Keratinocyte (primary cell): ENCODE results near the gene ZSCAN21. TPM values are rescaled to one million over a fixed set of nuclear protein-coding genes. Genes with fewer than 3 reads are reported as not detected.

Experiments
- DNase-seq: peaks from one replicate; pipeline ENCODE4 v3.0.0-alpha.2; 2011; ENCODE audit warnings: low read depth, missing footprints, low spot score
- FAIRE-seq: peaks from 2 replicates; lab custom pipeline; 2011; peaks lifted over from hg19 to GRCh38; lab: Jason Lieb, UNC
- H2AFZ ChIP-seq: 2 replicates; pipeline ENCODE4 v1.6.0; 2012; ENCODE audit warnings: low read length, control low read depth, inconsistent platforms; ENCODE audit not compliant: control insufficient read depth
- H3K27ac ChIP-seq: 2 replicates; pipeline ENCODE4 v1.5.1; 2011; ENCODE audit warnings: low read length; ENCODE audit not compliant: control insufficient read depth, insufficient read depth
- H3K27me3 ChIP-seq: 3 replicates; pipeline ENCODE4 v1.6.0; 2011; ENCODE audit warnings: low read length; ENCODE audit not compliant: control insufficient read depth, insufficient read depth; ENCODE audit errors: extremely low read depth
- H3K36me3 ChIP-seq, 2 experiments: 2 replicates in 1 of 2; 3 replicates in 1 of 2; pipeline ENCODE4 v1.5.1; 2011; ENCODE audit warnings: low read length in 2 of 2, mild to moderate bottlenecking in 1 of 2; ENCODE audit not compliant: control insufficient read depth in 2 of 2, insufficient read depth in 2 of 2; ENCODE audit errors: extremely low read depth in 1 of 2
- H3K4me1 ChIP-seq: 3 replicates; pipeline ENCODE4 v1.5.1; 2011; ENCODE audit warnings: low read length; ENCODE audit not compliant: control insufficient read depth, insufficient read depth; ENCODE audit errors: extremely low read depth
- H3K4me2 ChIP-seq: 3 replicates; pipeline ENCODE4 v1.6.0; 2011; ENCODE audit warnings: low read depth, low read length; ENCODE audit not compliant: control insufficient read depth, insufficient read depth; ENCODE audit errors: extremely low read depth
- H3K4me3 ChIP-seq, 3 experiments: fragments of 200-600 bp in 1 of 3; sonication (generic) in 1 of 3; 2 replicates in 2 of 3; 3 replicates in 1 of 3; pipeline ENCODE4 v1.5.1; 2011 to 2016; ENCODE audit warnings: low read length in 3 of 3, mild to moderate bottlenecking in 3 of 3, control low read depth in 2 of 3, inconsistent platforms in 1 of 3, low read depth in 1 of 3, mixed read lengths in 1 of 3, mixed run types in 1 of 3, moderate library complexity in 1 of 3; ENCODE audit not compliant: control insufficient read depth in 2 of 3, insufficient read depth in 2 of 3; ENCODE audit errors: extremely low read depth in 1 of 3
- H3K79me2 ChIP-seq: 2 replicates; pipeline ENCODE4 v1.6.0; 2012; ENCODE audit warnings: low read length; ENCODE audit not compliant: control insufficient read depth, insufficient read depth
- H3K9ac ChIP-seq: 3 replicates; pipeline ENCODE4 v1.6.0; 2011; ENCODE audit warnings: low read length; ENCODE audit not compliant: control insufficient read depth, insufficient read depth; ENCODE audit errors: extremely low read depth
- H3K9me1 ChIP-seq: 3 replicates; pipeline ENCODE4 v1.6.0; 2011; ENCODE audit warnings: low read length; ENCODE audit not compliant: control insufficient read depth, insufficient read depth; ENCODE audit errors: extremely low read depth
- H3K9me3 ChIP-seq: 2 replicates; pipeline ENCODE4 v1.5.1; 2012; ENCODE audit warnings: low read depth, low read length; ENCODE audit not compliant: control insufficient read depth
- H4K20me1 ChIP-seq: 3 replicates; pipeline ENCODE4 v1.6.0; 2011; ENCODE audit warnings: low read length; ENCODE audit not compliant: control insufficient read depth, insufficient read depth; ENCODE audit errors: extremely low read depth
- EZH2 ChIP-seq: IDR thresholded peaks from one replicate; pipeline ENCODE4 v1.6.1; 2012; ENCODE audit warnings: inconsistent platforms, mild to moderate bottlenecking, low read length, moderate library complexity
- dilution Hi-C: fragments of 300-500 bp; cut with MboI; formaldehyde crosslinking; loops from one replicate; pipeline ENCODE4 v1.7.0; 2020; ENCODE audit warnings: low sequenced_read_pairs; ENCODE audit not compliant: extremely low pct_ligation_motif_present
- polyA plus RNA-seq, 5 experiments: library from polyadenylated mRNA; depleted of rRNA in 3 of 5; stranded (reverse) in 3 of 5; stranded (forward) in 1 of 5; unstranded in 1 of 5; fragments of >200 nt; gene quantifications; 1 replicate in 1 of 5; 2 replicates in 3 of 5; 3 replicates in 1 of 5; pipeline versions ENCODE4 v1.2.1 to v1.2.3, GENCODE V29; 2011 to 2012; ENCODE audit warnings: missing spikeins in 2 of 5, low read depth in 1 of 5, low replicate concordance in 1 of 5
- TF ChIP-seq, protein P1 (sequence below), 3 experiments: IDR thresholded peaks in 1 of 3; conservative IDR thresholded peaks in 1 of 3; optimal IDR thresholded peaks in 1 of 3; 2 replicates in 2 of 3; 3 replicates in 1 of 3; pipeline versions ENCODE3 to v1.5.1; 2011; ENCODE audit warnings: low read length in 3 of 3, mild to moderate bottlenecking in 3 of 3, moderate library complexity in 2 of 3, control low read depth in 1 of 3, inconsistent platforms in 1 of 3; ENCODE audit not compliant: insufficient read depth in 2 of 3; ENCODE audit errors: extremely low read depth in 1 of 3

ZSCAN21 gene
- polyA plus RNA-seq, 1 donor (not counting 4 experiments of a cell fraction or from before 2014, with no cell fraction given), result 12.6 TPM

GRCh38 chr7:100080907-100081534 is 31.4 kb downstream of the ZSCAN21 start:
- Histone ChIP-seq H3K4me2 (peak overlapping the region; percentile 88), H3K27ac (peak overlapping the region; percentile 89), H3K9me1 (no peaks in the 10 kb centered on the region), H3K9ac (peak overlapping the region; percentile 95), H3K4me1 (peaks cover 15% of the 10 kb centered on the region), H3K4me3 (peak overlapping the region; percentile 83 to 99 (median 99)), H3K9me3 (no peaks in the 10 kb centered on the region), H4K20me1 (no peaks in the 10 kb centered on the region), H3K36me3 (peaks cover 16 to 21% of the 10 kb centered on the region in 2 experiments), H2AFZ (peak overlapping the region; percentile 86), H3K27me3 (no peaks in the 10 kb centered on the region), H3K79me2 (peaks cover 50% of the 10 kb centered on the region)
- dilution Hi-C loops, result no loop called here
- FAIRE-seq (no peak), DNase-seq (no peak)
- TF ChIP-seq, protein P1, sequence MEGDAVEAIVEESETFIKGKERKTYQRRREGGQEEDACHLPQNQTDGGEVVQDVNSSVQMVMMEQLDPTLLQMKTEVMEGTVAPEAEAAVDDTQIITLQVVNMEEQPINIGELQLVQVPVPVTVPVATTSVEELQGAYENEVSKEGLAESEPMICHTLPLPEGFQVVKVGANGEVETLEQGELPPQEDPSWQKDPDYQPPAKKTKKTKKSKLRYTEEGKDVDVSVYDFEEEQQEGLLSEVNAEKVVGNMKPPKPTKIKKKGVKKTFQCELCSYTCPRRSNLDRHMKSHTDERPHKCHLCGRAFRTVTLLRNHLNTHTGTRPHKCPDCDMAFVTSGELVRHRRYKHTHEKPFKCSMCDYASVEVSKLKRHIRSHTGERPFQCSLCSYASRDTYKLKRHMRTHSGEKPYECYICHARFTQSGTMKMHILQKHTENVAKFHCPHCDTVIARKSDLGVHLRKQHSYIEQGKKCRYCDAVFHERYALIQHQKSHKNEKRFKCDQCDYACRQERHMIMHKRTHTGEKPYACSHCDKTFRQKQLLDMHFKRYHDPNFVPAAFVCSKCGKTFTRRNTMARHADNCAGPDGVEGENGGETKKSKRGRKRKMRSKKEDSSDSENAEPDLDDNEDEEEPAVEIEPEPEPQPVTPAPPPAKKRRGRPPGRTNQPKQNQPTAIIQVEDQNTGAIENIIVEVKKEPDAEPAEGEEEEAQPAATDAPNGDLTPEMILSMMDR (optimal IDR thresholded peaks at IDR 0.05 in 1 of 3, IDR thresholded peaks at IDR 0.05 in 1 of 3, conservative IDR thresholded peaks at IDR 0.05 in 1 of 3; ENCODE audit: extremely low read depth in 1 of 3, insufficient read depth in 2 of 3, low read length in 3 of 3), result no peak
- no peak for TF ChIP-seq EZH2

DNA sequence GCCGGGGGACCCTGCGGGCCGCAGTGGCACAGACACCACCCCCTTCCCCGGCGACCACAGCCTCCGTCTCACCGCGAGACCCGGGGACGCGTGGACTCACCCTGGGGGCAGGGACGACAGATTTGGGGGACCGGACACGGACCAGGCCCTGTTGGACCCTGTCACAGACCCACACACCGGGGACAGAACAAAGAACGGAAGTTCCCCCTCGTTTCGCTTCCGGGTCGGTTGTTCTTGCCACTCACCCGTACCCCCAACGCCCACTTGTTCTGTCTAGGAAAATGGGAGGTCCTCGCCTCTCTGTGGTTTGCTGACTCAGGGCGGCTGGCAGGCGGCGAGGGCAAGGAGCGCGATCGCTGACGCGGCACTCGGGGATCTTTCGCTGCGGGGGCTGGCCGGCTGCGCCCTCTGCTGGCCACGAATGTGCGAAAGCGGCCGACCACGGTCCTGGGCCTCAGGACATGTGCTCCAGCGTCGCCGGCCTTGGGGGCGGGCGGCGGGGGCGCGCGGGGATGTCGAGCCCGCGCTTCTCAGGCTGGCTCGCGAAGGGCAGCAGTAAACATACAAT is 32.0 kb downstream of the ZSCAN21 start, which contains the start of gene ZNF3:
ZNF3 (minus strand) TSS at position 189 of the 568 bp plus-strand sequence. CDS start 4,366 bp downstream, outside the sequence.
- Histone ChIP-seq H3K27me3 (no peaks in the 10 kb centered on the region), H2AFZ (peak within 1 kb of the TSS; percentile 86), H3K4me2 (peak within 1 kb of the TSS; percentile 88), H4K20me1 (no peaks in the 10 kb centered on the region), H3K9ac (peak within 1 kb of the TSS; percentile 95), H3K4me3 (peak within 1 kb of the TSS; percentile 83 to 99 (median 99)), H3K9me3 (no peaks in the 10 kb centered on the region), H3K79me2 (peaks cover 47% of the 10 kb centered on the region), H3K4me1 (peaks cover 15% of the 10 kb centered on the region), H3K36me3 (peaks cover 13 to 19% of the 10 kb centered on the region in 2 experiments), H3K9me1 (no peaks in the 10 kb centered on the region), H3K27ac (peak within 1 kb of the TSS; percentile 89)
- DNase-seq (peak; percentile 91), FAIRE-seq (peak; percentile 69)
- dilution Hi-C loops, result no loop called here
- no peak for TF ChIP-seq EZH2
- TF ChIP-seq, protein P1 (optimal IDR thresholded peaks at IDR 0.05 in 1 of 3, IDR thresholded peaks at IDR 0.05 in 1 of 3, conservative IDR thresholded peaks at IDR 0.05 in 1 of 3; ENCODE audit: extremely low read depth in 1 of 3, insufficient read depth in 2 of 3, low read length in 3 of 3), result peak; percentile 59 to 95 (median 87)
